OCI-M2 (cell line): ENCODE data around the gene CKMT1B.
"Not testable (repeated sequence)": the region's sequence is repeated elsewhere in the genome, so short reads cannot be mapped to it uniquely, and the experiment has no call there.

Source experiments
- DNase-seq: peaks from one replicate; lab custom pipeline; 2025; ENCODE audit not compliant: unreplicated experiment; lab: John Stamatoyannopoulos, UW

CKMT1B gene

GRCh38 chr15:43626937-43627336, 33.1 kb downstream of the CKMT1B start:
- not testable (repeated sequence) for DNase-seq

- DNase-seq: not testable (repeated sequence)
These were observed 44.8 kb downstream of the CKMT1B start for GRCh38 chr15:43638464-43639204.
